Activated CD4-positive, alpha-beta memory T cell treated with anti-CD3 and anti-CD28 coated beads, Interleukin-2, amount 10 ng/mL, durations not matched to agents 7 days and 5 days (primary cell): Measurements from ENCODE around the gene LRFN3. TPM values are rescaled to one million over a fixed set of nuclear protein-coding genes. Genes with fewer than 3 reads are reported as not detected.

ENCODE experiments used
- CTCF ChIA-PET: fragments of 350-600 bp; sonication (Branson Sonifier 250); formaldehyde crosslinking; loops from one replicate; lab custom pipeline; 2021; ENCODE audit warnings: antibody characterized with exemption, inconsistent platforms; lab: Charles Lee
- POLR2A ChIA-PET: fragments of 350-600 bp; sonication (Branson Sonifier 250); formaldehyde crosslinking; loops from one replicate; lab custom pipeline; 2021; ENCODE audit warnings: antibody characterized with exemption; lab: Charles Lee
- DNase-seq: peaks from one replicate; pipeline ENCODE4 v3.0.0-alpha.2; 2020
- H3K27ac Mint-ChIP-seq: one replicate; pipeline ENCODE4 v1.8.0; 2021; ENCODE audit warnings: mild to moderate bottlenecking, mixed read lengths
- H3K27me3 Mint-ChIP-seq: one replicate; pipeline ENCODE4 v1.8.0; 2021; ENCODE audit warnings: mixed read lengths
- H3K36me3 Mint-ChIP-seq: one replicate; pipeline ENCODE4 v1.8.0; 2021; ENCODE audit warnings: low read depth, mixed read lengths
- H3K4me1 Mint-ChIP-seq: one replicate; pipeline ENCODE4 v1.8.0; 2021; ENCODE audit warnings: mixed read lengths
- H3K4me3 Mint-ChIP-seq: one replicate; pipeline ENCODE4 v1.8.0; 2021; ENCODE audit warnings: mild to moderate bottlenecking, mixed read lengths
- H3K9me3 Mint-ChIP-seq: one replicate; pipeline ENCODE4 v1.8.0; 2021; ENCODE audit warnings: mixed read lengths
- total RNA-seq, 2 experiments: library from RNA; stranded (reverse); gene quantifications; one replicate each; pipeline ENCODE4 v1.2.3, GENCODE V29; 2021

LRFN3 gene
- total RNA-seq, 2 experiments from 2014 or later = 13.5 to 17.0 TPM

- CTCF ChIA-PET = no interaction called here
- no peak for DNase-seq
- Mint-ChIP-seq H3K4me1 (peaks cover 9% of the 10 kb centered on the region), H3K27ac (no peak overlapping the region), H3K4me3 (no peak overlapping the region), H3K27me3 (peaks cover 29% of the 10 kb centered on the region), H3K9me3 (no peaks in the 10 kb centered on the region), H3K36me3 (no peaks in the 10 kb centered on the region)
- POLR2A ChIA-PET = no interaction called here
These were observed 54.0 kb downstream of the LRFN3 start for GRCh38 chr19:35990156-35990555.

GRCh38 chr19:35990771-35991730, 54.9 kb downstream of the LRFN3 start:
- CTCF ChIA-PET = interaction anchor here (1.1 kb wide), 1 partner anchor 32 kb away, joined by 3 read pairs; no protein-coding TSS in a partner anchor
- POLR2A ChIA-PET = no interaction called here
- no peaks in the 10 kb centered on the region for H3K9me3 Mint-ChIP-seq

GRCh38 chr19:35991731-35992450, 55.7 kb downstream of the LRFN3 start:
- Mint-ChIP-seq H3K4me3 (no peak overlapping the region), H3K27me3 (peaks cover 13% of the 10 kb centered on the region), H3K4me1 (peaks cover 21% of the 10 kb centered on the region), H3K9me3 (no peaks in the 10 kb centered on the region), H3K36me3 (peaks cover 6% of the 10 kb centered on the region), H3K27ac (no peak overlapping the region)
- ChIA-PET CTCF (interaction anchor here (1.1 kb wide), 1 partner anchor 33 kb away, joined by 3 read pairs; no protein-coding TSS in a partner anchor), POLR2A (no interaction called here)
- no peak for DNase-seq

More at GRCh38 chr19:35990771-35991730, 54.9 kb downstream of the LRFN3 start:
- Mint-ChIP-seq H3K36me3 (no peaks in the 10 kb centered on the region), H3K27me3 (peaks cover 20% of the 10 kb centered on the region), H3K4me1 (peaks cover 15% of the 10 kb centered on the region), H3K27ac (no peak overlapping the region), H3K4me3 (no peak overlapping the region)
- DNase-seq = no peak

- POLR2A ChIA-PET = interaction anchor here (2.8 to 4.6 kb wide), 3 partner anchors 21 to 62 kb away, joined by 9 to 20 read pairs (median 14); partner anchors contain the start of genes ALKBH6, THAP8 and WDR62
- peaks cover 13% of the 10 kb centered on the region for H3K36me3 Mint-ChIP-seq
- H3K27me3 Mint-ChIP-seq = peaks cover 8% of the 10 kb centered on the region
- H3K4me3 Mint-ChIP-seq = peak overlapping the region; percentile 24
- CTCF ChIA-PET = no interaction called here
- no peaks in the 10 kb centered on the region for H3K9me3 Mint-ChIP-seq
- DNase-seq = no peak
- peaks cover 28% of the 10 kb centered on the region for H3K4me1 Mint-ChIP-seq
- no peak overlapping the region for H3K27ac Mint-ChIP-seq
These were observed 57.0 kb downstream of the LRFN3 start for GRCh38 chr19:35992907-35993765.

- Mint-ChIP-seq H3K27ac (no peak overlapping the region), H3K27me3 (no peaks in the 10 kb centered on the region), H3K36me3 (peaks cover 13% of the 10 kb centered on the region), H3K4me3 (peak overlapping the region; percentile 44), H3K4me1 (peaks cover 28% of the 10 kb centered on the region), H3K9me3 (no peaks in the 10 kb centered on the region)
- CTCF ChIA-PET = interaction anchor here (1.0 kb wide), 1 partner anchor 62 kb away, joined by 3 read pairs; no protein-coding TSS in a partner anchor
- DNase-seq = no peak
- POLR2A ChIA-PET = interaction anchor here (0.9 to 4.6 kb wide), 4 partner anchors 20 to 282 kb away, joined by 3 to 20 read pairs (median 12); partner anchors contain the start of genes ALKBH6, THAP8 and WDR62
These were observed 57.9 kb downstream of the LRFN3 start for GRCh38 chr19:35993923-35994598.

Other genes starting within 250 kb of the LRFN3 start
- 10 to 100 TPM; 94.8 to 96.2 TPM for gene ZBTB32, start 231.8 kb upstream of the LRFN3 start, total RNA-seq
- 10 to 100 TPM; 57.3 to 57.5 TPM for gene KMT2B, start 218.4 kb upstream of the LRFN3 start, total RNA-seq
- gene IGFLR1, start 193.9 kb upstream of the LRFN3 start, total RNA-seq = 10 to 100 TPM; 78.9 to 90.5 TPM
- 10 to 100 TPM; 35.5 to 36.2 TPM for gene U2AF1L4, start 191.0 kb upstream of the LRFN3 start, total RNA-seq
- 10 to 100 TPM; 48.1 to 51.3 TPM for gene PSENEN, start 190.7 kb upstream of the LRFN3 start, total RNA-seq
- 10 to 100 TPM; 13.1 to 16.2 TPM for gene LIN37, start 187.8 kb upstream of the LRFN3 start, total RNA-seq
- under 1 TPM in 1 of 2 experiments, not detected in 1; 0.48 TPM for gene HSPB6, start 179.3 kb upstream of the LRFN3 start, total RNA-seq
- 10 to 100 TPM; 47.1 to 52.4 TPM for gene PROSER3, start 178.2 kb upstream of the LRFN3 start, total RNA-seq
- 10 to 100 TPM; 60.9 to 67.0 TPM for gene ARHGAP33, start 160.8 kb upstream of the LRFN3 start, total RNA-seq
- gene PRODH2, start 123.5 kb upstream of the LRFN3 start, total RNA-seq = not detected
- gene NPHS1, start 83.9 kb upstream of the LRFN3 start, total RNA-seq = not detected
- under 1 TPM; 0.55 to 0.58 TPM for gene KIRREL2, start 79.5 kb upstream of the LRFN3 start, total RNA-seq
- 1 to 10 TPM in 1 of 2 experiments, under 1 TPM in 1; 0.76 to 1.1 TPM for gene APLP1, start 67.8 kb upstream of the LRFN3 start, total RNA-seq
- gene NFKBID, start 35.8 kb upstream of the LRFN3 start, total RNA-seq = 10 to 100 TPM; 36.3 to 40.3 TPM
- gene HCST, start 33.8 kb upstream of the LRFN3 start, total RNA-seq = 100 to 1,000 TPM; 204 to 218 TPM
- 1 to 10 TPM in 1 of 2 experiments, under 1 TPM in 1; 0.58 to 1.1 TPM for gene TYROBP, start 28.1 kb upstream of the LRFN3 start, total RNA-seq
- gene SDHAF1, start 58.8 kb downstream of the LRFN3 start, total RNA-seq = 10 to 100 TPM; 17.3 to 18.3 TPM
- gene SYNE4, start 72.4 kb downstream of the LRFN3 start, total RNA-seq = 1 to 10 TPM; 1.6 to 2.5 TPM
- 10 to 100 TPM; 44.7 to 45.4 TPM for gene ALKBH6, start 77.8 kb downstream of the LRFN3 start, total RNA-seq
- gene CLIP3, start 96.5 kb downstream of the LRFN3 start, total RNA-seq = 1 to 10 TPM; 1.7 to 2.2 TPM
- 1 to 10 TPM; 5.7 TPM for gene THAP8, start 117.9 kb downstream of the LRFN3 start, total RNA-seq
- gene WDR62, start 118.5 kb downstream of the LRFN3 start, total RNA-seq = 10 to 100 TPM; 24.1 to 25.0 TPM
- not detected for gene OVOL3, start 174.8 kb downstream of the LRFN3 start, total RNA-seq
- gene POLR2I, start 178.5 kb downstream of the LRFN3 start, total RNA-seq = 10 to 100 TPM; 47.3 to 57.4 TPM
- gene TBCB, start 179.1 kb downstream of the LRFN3 start, total RNA-seq = 100 to 1,000 TPM; 185 to 200 TPM
- 100 to 1,000 TPM; 520 to 539 TPM for gene CAPNS1, start 203.7 kb downstream of the LRFN3 start, total RNA-seq
- gene COX7A1, start 216.1 kb downstream of the LRFN3 start, total RNA-seq = not detected